ENCODE data around the gene RHEB.
A peak's percentile ranks its signal among the peaks of the same experiment; 100 is the strongest.

RHEB gene

DNA sequence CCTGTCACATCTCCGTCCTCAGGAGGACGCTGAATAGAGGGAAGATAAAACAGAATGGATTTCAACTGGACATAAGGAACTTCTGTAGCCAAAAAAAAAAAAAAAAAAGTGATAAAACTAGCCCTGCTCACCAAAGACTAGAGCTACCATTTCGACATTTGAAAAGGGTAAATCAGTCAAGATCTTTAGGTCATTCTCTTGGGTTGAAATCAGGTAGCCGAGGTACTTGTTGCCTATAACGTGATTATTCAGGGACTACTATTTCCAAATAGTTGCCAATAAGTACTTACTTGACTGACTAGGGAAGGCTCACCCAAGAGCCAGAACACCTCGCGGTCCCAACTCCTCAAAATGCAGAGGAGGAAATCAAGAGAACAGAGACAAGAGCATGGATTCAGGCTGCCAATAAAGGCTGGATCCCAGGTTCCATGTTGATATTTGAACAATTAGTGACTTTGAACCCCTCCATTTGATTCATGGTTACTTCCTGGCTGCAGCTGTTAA is 2.0 kb downstream of the RHEB start:
- TF ChIP-seq ZNF274 (IDR thresholded peaks at IDR 0.05; ENCODE audit: low read depth, low read length) = no peak
- H3K4me3 ChIP-seq (ENCODE audit: low read length) = peak overlapping the region; percentile 93

DNA sequence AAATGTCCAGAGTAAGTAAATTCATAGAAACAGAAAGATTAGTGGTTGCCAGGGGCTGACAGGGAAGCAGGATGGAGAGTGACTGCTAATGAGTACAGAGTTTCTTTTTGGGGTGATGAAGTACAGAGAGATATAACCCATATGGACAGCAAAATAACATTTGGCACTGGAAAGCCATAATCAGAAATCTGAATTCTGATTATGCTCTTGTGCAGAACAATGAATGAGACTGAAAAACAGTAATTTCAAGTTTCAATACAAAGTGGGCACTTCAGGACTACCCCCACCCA is 4.5 kb downstream of the RHEB start:
- H3K4me3 ChIP-seq (ENCODE audit: low read length) = no peak overlapping the region
- no peak for TF ChIP-seq ZNF274 (IDR thresholded peaks at IDR 0.05; ENCODE audit: low read depth, low read length)

DNA sequence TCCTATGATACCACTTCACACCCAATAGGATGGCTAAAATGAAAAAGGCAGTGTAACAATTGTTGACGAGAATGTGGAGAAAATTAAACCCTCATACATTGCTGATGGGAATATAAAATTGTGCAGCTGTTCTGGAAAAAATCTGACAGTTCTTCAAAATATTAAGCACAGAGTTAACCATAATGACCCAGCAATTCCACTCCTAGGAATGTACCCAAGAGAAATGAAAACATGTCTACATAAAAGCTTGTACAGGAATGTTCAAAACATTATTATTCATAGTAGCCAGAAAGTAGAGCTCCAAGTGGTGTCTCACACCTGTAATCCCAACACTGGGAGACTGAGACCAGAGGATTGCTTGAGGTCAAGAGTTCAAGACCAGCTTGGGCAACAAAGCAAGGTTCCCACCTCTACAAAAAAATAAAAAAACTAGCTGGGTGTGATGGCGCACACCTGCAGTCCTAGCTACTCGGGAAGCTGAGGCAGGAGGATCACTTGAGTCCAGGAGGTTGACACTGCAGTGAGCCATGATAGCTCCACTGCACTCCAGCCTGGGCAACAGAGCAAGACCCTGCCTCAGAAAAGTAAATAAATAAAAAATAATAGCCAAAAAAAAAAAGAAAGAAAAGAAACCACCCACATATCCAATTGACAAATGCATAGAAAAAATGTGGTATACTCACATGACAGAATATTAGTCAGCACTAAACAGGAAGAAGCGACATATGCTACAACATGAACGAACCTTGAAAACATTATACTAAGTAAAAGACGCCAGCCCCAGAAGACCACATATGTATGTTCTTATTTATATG is 5.0 kb downstream of the RHEB start:
- no peak overlapping the region for H3K4me3 ChIP-seq (ENCODE audit: low read length)
- TF ChIP-seq ZNF274 (IDR thresholded peaks at IDR 0.05; ENCODE audit: low read depth, low read length) = no peak

DNA sequence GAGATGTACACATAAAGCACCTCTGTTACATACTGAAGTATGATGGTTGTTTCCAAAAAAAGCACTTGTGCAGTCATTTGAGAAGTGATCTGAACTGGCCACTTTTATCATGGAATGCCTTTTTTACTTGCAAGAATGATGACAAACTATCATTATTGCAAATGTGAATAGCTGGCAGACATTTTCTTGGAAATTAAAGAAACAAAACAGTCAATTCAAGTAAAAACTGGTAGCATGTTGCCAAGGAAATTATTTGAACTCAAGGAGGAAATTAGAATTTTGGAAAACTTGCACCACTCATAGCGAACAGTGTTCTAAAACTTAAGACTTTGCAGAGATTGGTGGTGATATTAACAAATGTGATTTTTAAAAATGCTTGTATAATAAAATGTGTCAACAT is 6.6 kb downstream of the RHEB start:
- no peak overlapping the region for H3K4me3 ChIP-seq (ENCODE audit: low read length)
- TF ChIP-seq ZNF274 (IDR thresholded peaks at IDR 0.05; ENCODE audit: low read depth, low read length) = no peak

DNA sequence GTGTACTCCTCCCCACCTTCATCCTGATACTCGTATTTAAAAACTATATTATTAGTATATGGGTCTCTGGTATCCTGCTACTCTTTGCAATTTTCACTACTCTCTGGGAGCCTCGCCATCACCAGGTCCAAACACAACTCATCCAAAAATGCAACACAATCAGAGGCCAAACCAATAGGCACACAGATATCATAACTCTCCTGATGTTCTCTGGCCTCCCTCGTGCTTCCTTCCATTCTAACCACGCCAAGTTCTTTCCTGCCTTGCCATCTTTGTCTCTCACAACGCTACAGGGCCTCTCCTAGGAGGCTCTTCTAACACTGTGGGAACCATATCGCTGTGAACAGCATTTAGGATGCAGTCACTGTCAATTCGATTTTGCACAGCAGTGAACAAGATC is 7.3 kb downstream of the RHEB start:
- H3K4me3 ChIP-seq (ENCODE audit: low read length) = no peak overlapping the region
- no peak for TF ChIP-seq ZNF274 (IDR thresholded peaks at IDR 0.05; ENCODE audit: low read depth, low read length)

DNA sequence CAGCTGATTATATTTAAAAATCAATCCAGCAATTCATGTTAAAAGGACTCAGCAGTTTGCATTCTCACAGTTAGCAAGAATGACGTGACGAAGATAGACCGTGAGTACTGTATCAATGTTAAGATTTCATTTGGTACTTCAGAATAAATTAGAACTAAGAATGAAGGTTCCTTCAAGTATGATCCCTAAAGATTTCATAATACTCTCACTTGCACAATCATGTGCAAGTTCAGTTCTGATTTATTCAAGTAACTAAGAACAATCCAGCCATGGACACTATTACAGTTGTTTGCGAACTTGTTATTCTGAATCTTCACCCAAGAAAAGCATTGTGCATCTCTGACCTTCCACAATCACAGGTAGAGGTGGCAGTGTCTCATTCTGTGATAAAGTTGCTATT is 7.7 kb downstream of the RHEB start:
- no peak for TF ChIP-seq ZNF274 (IDR thresholded peaks at IDR 0.05; ENCODE audit: low read depth, low read length)
- H3K4me3 ChIP-seq (ENCODE audit: low read length) = no peak overlapping the region

DNA sequence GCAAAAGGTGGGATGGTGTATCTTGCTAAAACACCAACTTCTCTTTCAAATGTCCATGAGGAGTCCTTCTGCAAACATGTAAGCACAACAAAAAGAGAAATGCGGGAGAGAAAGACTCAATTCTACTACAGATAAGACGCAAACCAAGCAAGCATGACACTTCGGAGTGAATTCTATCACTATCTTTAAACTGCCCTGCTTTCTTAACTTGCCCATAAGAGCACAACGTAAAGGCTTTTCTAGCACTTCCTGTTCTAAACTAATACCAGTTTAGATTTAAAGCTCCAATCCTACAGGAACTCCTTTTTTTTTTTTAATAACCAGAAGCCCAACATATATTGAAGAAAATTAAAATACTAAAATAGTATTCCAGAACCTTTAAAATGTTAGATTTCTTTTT is 8.4 kb downstream of the RHEB start:
- no peak for TF ChIP-seq ZNF274 (IDR thresholded peaks at IDR 0.05; ENCODE audit: low read depth, low read length)

DNA sequence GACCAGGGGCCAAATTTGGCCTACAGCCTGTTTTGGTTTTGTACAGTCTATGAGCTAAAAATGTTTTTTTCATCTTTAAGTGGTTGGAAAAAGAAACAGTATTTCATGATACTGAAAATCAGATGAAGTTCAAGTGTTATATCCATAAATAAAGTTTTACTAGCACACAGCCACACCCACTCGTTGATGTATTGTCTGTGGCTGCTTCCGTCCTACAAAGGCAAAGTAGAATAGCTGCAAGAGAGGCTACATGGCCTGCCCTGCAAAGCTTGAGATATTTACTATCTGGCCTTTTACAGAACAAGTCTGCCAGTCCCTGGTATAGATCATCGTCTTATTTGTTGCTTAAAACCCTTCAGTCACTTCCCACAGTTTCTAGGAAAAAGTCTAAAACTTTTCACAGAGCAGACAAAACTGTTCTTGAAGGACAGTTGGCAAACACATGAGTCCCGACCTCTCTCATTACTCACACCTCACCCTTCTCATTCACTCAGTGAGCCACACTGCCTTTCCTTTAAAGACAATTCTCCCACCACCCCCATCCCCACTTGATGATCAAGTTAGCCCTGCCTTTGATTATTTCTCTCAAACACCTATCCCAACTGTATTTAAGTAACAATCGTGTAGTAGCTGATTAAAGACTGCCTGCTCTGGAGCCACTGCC is 9.9 kb downstream of the RHEB start:
- H3K4me3 ChIP-seq (ENCODE audit: low read length) = no peak overlapping the region
- no peak for TF ChIP-seq ZNF274 (IDR thresholded peaks at IDR 0.05; ENCODE audit: low read depth, low read length)

More for the DNA sequence above, 8.4 kb downstream of the RHEB start:
- H3K4me3 ChIP-seq (ENCODE audit: low read length) = no peak overlapping the region

DNA sequence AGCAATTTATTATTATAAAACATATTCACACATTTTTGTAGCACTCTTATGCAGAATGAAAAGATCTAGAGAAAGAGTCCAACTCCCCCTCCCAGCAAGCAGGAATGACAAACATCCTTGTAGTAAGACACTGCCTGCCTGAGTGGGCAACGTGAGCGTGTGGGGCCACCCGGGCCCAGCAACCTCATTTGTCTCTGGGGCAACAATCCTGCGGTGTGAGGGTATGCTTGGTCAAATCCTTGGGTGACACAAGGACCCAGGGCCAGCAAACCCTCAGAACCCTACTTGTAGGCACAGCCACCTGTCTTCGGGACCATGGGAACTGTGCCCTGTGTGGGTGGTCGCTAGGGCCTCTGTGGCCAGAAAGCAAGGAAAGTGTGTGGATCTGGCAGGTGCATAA is 10.7 kb downstream of the RHEB start:
- H3K4me3 ChIP-seq (ENCODE audit: low read length) = no peak overlapping the region
- no peak for TF ChIP-seq ZNF274 (IDR thresholded peaks at IDR 0.05; ENCODE audit: low read depth, low read length)

DNA sequence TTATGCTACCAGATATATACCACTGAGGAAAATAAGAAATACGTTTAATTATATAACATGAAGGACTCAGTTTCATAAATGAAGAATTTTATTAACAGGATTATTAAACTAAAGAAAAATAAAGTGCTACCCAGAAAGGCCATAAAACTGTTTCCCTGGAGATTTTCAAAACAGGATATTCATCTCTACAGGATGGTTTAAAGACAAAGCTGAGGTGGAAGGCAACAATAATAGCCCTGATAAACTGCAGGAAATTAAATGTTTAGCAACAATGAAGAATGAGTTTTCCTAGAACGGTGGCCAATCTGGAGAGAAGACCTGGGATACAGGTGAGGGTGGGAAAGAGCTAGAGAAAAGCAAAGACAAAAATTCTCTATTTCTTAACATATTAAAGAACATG is 11.9 kb downstream of the RHEB start:
- no peak for TF ChIP-seq ZNF274 (IDR thresholded peaks at IDR 0.05; ENCODE audit: low read depth, low read length)
- no peak overlapping the region for H3K4me3 ChIP-seq (ENCODE audit: low read length)

DNA sequence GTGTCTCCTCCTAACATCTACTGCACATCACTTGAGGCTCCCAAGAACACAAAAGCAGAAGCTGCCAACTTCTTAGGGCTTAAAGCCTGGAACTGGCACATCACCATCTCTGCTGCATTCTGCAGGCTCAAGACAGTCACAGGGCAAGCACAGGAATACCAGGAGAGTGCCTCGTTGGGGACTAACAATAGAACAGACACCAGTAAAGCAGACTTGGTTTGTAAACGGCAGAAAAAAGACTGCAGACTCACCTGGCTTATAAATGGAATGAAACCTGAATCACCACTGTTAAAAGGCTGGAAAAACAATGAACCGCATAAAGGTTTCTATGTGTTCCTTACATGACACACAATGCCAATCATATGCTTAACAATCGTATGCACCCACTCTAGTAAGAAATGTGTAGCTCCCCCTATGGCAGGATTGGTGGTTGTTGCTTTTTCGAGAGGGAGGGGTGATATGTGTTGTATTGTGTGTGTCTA is 12.8 kb downstream of the RHEB start:
- TF ChIP-seq ZNF274 (IDR thresholded peaks at IDR 0.05; ENCODE audit: low read depth, low read length) = no peak
- H3K4me3 ChIP-seq (ENCODE audit: low read length) = no peak overlapping the region

DNA sequence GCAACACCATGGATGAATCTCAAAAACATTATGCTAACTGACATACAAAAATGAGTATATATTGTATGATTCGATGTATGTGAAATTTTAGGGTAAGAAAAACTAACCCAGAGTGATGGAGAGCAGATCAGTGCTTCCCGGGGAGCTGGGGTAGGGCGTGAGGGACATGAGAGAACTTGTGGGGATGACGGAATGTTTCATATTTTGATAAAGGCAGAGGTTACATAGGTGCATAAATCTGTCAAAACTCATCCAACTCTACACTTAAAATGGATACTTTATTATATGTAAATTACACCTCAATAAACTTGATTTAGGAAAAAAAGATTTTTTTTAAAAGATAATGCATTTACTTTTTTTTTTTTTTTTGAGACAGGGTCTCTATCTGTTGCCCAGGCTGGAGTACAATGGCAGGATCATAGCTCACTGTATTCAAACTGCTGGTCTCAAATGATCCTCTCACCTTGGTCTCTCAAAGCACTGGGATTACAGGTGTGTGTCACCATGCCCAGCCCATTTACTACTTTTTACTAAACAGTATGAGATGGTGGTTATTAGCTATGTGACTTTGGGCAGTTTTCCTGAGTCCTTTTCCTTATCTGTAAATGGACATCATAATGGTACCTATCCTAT is 13.7 kb downstream of the RHEB start:
- TF ChIP-seq ZNF274 (IDR thresholded peaks at IDR 0.05; ENCODE audit: low read depth, low read length) = no peak
- no peak overlapping the region for H3K4me3 ChIP-seq (ENCODE audit: low read length)

DNA sequence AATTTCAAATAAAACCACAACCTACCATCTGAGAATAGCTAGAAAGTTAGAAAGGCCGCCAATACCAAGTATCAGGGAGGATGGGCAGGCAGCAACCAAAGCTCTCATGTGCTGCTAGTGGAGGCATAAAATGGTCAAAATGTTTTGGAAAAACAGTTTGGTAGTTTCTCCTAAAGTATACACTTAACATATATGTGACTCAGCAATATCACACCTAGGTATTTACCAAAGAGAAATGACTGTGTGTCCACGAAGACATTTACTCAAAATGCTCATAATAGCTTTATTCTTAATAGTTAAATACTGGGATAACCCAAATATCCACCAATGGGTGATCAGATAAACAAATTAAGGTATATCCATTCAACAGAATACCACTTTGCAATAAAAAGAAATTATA is 14.3 kb downstream of the RHEB start:
- H3K4me3 ChIP-seq (ENCODE audit: low read length) = no peak overlapping the region
- no peak for TF ChIP-seq ZNF274 (IDR thresholded peaks at IDR 0.05; ENCODE audit: low read depth, low read length)

DNA sequence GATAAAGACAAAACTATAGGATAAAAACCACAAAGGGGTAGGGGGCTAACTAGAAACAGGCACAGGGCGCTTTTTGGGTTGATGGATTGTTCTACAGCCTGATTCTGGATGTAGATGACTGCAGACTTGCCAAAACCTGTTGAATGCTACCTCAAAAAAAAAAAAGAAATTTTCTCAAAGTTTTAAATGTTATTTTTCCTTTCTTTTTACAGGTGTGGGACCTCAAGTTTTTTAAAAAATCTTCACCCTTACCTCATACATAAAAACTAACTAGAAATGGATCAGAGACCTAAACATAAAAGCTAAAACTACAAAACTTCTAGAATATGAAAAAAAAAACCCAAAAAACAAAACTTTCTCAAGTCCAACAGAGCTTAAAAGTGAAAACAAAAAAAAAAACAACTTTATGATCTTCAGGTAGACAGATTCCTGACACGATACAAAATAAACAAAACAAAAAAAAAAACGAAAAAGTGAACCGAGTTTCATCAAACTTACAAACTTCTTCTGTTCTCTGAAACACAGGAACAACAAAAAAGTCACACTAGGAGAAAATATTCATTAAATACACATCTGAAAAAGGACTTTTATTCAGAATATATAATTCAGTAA is 14.9 kb downstream of the RHEB start:
- TF ChIP-seq ZNF274 (IDR thresholded peaks at IDR 0.05; ENCODE audit: low read depth, low read length) = no peak
- H3K4me3 ChIP-seq (ENCODE audit: low read length) = no peak overlapping the region
